ENCODE data around the gene GP1BB.

Gene GP1BB

DNA sequence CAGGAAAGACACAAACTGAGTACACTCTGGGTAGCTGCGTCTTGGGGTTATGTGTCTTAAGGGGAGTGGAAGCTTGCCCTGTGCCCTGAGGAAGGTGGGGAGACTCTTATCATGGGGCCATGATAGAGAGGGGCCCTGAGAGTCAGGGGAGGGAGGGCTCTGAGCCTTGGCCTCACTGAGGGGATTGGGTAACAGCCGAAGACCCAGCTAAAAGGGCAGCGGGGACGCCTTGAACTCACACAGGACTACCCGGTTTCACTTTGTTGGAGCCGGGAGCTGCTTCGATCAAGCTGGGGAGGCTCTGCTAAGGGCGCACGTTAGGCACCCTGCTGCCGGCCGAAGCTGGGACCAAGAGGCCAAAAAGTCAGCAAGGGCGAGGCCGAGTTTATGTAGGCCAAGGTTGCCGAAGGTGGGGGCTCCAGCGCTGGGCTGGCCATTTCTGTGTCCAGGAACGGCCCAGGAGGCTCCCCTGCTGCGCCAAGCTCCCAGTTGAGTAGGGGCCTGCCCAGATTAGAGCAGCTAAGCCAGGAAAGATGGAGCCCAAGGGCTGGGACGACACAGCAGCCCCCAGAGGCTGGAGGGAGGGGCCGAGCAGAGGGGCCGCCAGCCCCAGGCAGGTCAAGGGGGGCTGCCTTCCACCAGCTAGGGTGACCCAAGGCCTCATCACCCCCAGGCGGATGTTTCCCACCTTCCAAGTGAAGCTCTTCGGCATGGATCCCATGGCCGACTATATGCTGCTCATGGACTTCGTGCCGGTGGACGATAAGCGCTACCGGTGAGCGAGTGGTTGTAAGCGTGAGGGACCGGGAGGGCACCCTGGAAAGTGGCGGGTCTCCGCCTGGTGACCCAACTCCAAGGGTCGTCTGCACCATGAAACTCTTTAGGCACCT lies 39.5 kb downstream of the GP1BB start:
- no peak overlapping the region for H3K18ac ChIP-seq (ENCODE audit: low read length)
- no peak overlapping the region for H2AK5ac ChIP-seq (ENCODE audit: low read length)
- H3K14ac ChIP-seq (ENCODE audit: low read length) = no peak overlapping the region
- H3K27ac ChIP-seq (ENCODE audit: low read depth, low read length) = no peak overlapping the region
- H3K23ac ChIP-seq (ENCODE audit: low read length) = no peak overlapping the region
- H2BK120ac ChIP-seq (ENCODE audit: insufficient read depth, low read length, poor library complexity) = no peak overlapping the region
- H3K36me3 ChIP-seq (ENCODE audit: control insufficient read depth in 1 of 2, insufficient read depth in 2 of 2, low read length in 2 of 2) = no peaks in the 10 kb centered on the region
- peaks cover 93% of the 10 kb centered on the region for H3K27me3 ChIP-seq (ENCODE audit: insufficient read depth, low read length)
- no peak overlapping the region for H4K91ac ChIP-seq (ENCODE audit: low read depth, low read length)
- H3K4me3 ChIP-seq (ENCODE audit: low read depth, low read length) = no peak overlapping the region
- no peak overlapping the region for H2AFZ ChIP-seq (ENCODE audit: insufficient read depth, low read length, poor library complexity)
- H4K8ac ChIP-seq (ENCODE audit: low read depth, low read length) = no peak overlapping the region
- DNase-seq = no peak
- H3K9me3 ChIP-seq (ENCODE audit: insufficient read depth, low read depth, low read length) = peaks cover 15% of the 10 kb centered on the region
- H2BK12ac ChIP-seq (ENCODE audit: low read length) = no peak overlapping the region
- no peaks in the 10 kb centered on the region for H3K79me1 ChIP-seq (ENCODE audit: low read length)
- no peak overlapping the region for H2BK5ac ChIP-seq (ENCODE audit: low read depth, low read length, poor library complexity)
- H3K9ac ChIP-seq (ENCODE audit: low read length) = no peak overlapping the region
- H3K4me1 ChIP-seq (ENCODE audit: control insufficient read depth in 1 of 2, insufficient read depth in 2 of 2, low read length in 2 of 2) = peaks cover 6 to 7% of the 10 kb centered on the region in 2 experiments
- H3K4ac ChIP-seq (ENCODE audit: low read depth, low read length) = no peak overlapping the region
- no CpG with 5 or more reads among the region's 34 CpGs for WGBS (ENCODE audit: extremely low coverage, insufficient coverage, insufficient read length)
- no peak overlapping the region for H3K4me2 ChIP-seq (ENCODE audit: low read length)
- no peak overlapping the region for H4K12ac ChIP-seq (ENCODE audit: low read depth, low read length)
- no peaks in the 10 kb centered on the region for H3K79me2 ChIP-seq (ENCODE audit: control insufficient read depth, insufficient read depth, low read length, poor library complexity)

GRCh38 chr22:19763458-19764298 lies 40.3 kb downstream of the GP1BB start:
- Histone ChIP-seq H2AFZ (ENCODE audit: insufficient read depth, low read length, poor library complexity) (no peak overlapping the region), H3K79me2 (ENCODE audit: control insufficient read depth, insufficient read depth, low read length, poor library complexity) (no peaks in the 10 kb centered on the region), H2BK120ac (ENCODE audit: insufficient read depth, low read length, poor library complexity) (no peak overlapping the region), H4K91ac (ENCODE audit: low read depth, low read length) (no peak overlapping the region), H3K18ac (ENCODE audit: low read length) (no peak overlapping the region), H2BK5ac (ENCODE audit: low read depth, low read length, poor library complexity) (no peak overlapping the region), H3K36me3 (ENCODE audit: control insufficient read depth in 1 of 2, insufficient read depth in 2 of 2, low read length in 2 of 2) (no peaks in the 10 kb centered on the region), H4K12ac (ENCODE audit: low read depth, low read length) (no peak overlapping the region), H3K14ac (ENCODE audit: low read length) (no peak overlapping the region), H3K79me1 (ENCODE audit: low read length) (no peaks in the 10 kb centered on the region), H4K8ac (ENCODE audit: low read depth, low read length) (no peak overlapping the region), H3K4me2 (ENCODE audit: low read length) (no peak overlapping the region), H3K4me3 (ENCODE audit: low read depth, low read length) (no peak overlapping the region), H3K4ac (ENCODE audit: low read depth, low read length) (no peak overlapping the region), H3K27ac (ENCODE audit: low read depth, low read length) (no peak overlapping the region), H3K9me3 (ENCODE audit: insufficient read depth, low read depth, low read length) (peaks cover 15% of the 10 kb centered on the region), H3K4me1 (ENCODE audit: control insufficient read depth in 1 of 2, insufficient read depth in 2 of 2, low read length in 2 of 2) (peaks cover 6 to 7% of the 10 kb centered on the region in 2 experiments), H3K27me3 (ENCODE audit: insufficient read depth, low read length) (peaks cover 93% of the 10 kb centered on the region), H3K9ac (ENCODE audit: low read length) (no peak overlapping the region), H2AK5ac (ENCODE audit: low read length) (no peak overlapping the region), H3K23ac (ENCODE audit: low read length) (no peak overlapping the region), H2BK12ac (ENCODE audit: low read length) (no peak overlapping the region)
- DNase-seq = no peak
- no CpG with 5 or more reads among the region's 39 CpGs for WGBS (ENCODE audit: extremely low coverage, insufficient coverage, insufficient read length)

DNA sequence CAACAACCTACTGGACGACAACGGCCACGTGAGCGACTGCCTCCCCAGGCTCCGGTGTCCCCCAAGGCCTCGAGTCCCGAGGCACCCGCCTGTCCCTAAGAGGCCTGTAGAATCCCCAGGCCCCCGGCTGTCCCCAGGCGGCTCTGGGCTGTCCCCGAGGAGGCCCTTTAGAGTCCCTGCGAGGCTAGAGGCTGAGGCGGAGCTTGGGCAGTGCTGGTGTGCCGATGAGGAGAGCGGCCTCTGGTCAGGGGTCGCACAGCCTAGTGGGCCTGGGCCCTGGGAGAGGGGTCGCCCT lies 40.9 kb downstream of the GP1BB start:
- Histone ChIP-seq H3K79me1 (ENCODE audit: low read length) (no peaks in the 10 kb centered on the region), H2BK5ac (ENCODE audit: low read depth, low read length, poor library complexity) (no peak overlapping the region), H3K4me1 (ENCODE audit: control insufficient read depth in 1 of 2, insufficient read depth in 2 of 2, low read length in 2 of 2) (peaks cover 6 to 7% of the 10 kb centered on the region in 2 experiments), H2BK12ac (ENCODE audit: low read length) (no peak overlapping the region), H3K14ac (ENCODE audit: low read length) (no peak overlapping the region), H4K12ac (ENCODE audit: low read depth, low read length) (no peak overlapping the region), H3K4me2 (ENCODE audit: low read length) (no peak overlapping the region), H3K18ac (ENCODE audit: low read length) (no peak overlapping the region), H2BK120ac (ENCODE audit: insufficient read depth, low read length, poor library complexity) (no peak overlapping the region), H3K9ac (ENCODE audit: low read length) (no peak overlapping the region), H3K4ac (ENCODE audit: low read depth, low read length) (no peak overlapping the region), H3K27me3 (ENCODE audit: insufficient read depth, low read length) (peaks cover 88% of the 10 kb centered on the region), H3K27ac (ENCODE audit: low read depth, low read length) (no peak overlapping the region), H4K8ac (ENCODE audit: low read depth, low read length) (no peak overlapping the region), H3K9me3 (ENCODE audit: insufficient read depth, low read depth, low read length) (peaks cover 15% of the 10 kb centered on the region), H3K23ac (ENCODE audit: low read length) (no peak overlapping the region), H2AK5ac (ENCODE audit: low read length) (no peak overlapping the region), H4K91ac (ENCODE audit: low read depth, low read length) (no peak overlapping the region), H3K4me3 (ENCODE audit: low read depth, low read length) (no peak overlapping the region), H3K36me3 (ENCODE audit: control insufficient read depth in 1 of 2, insufficient read depth in 2 of 2, low read length in 2 of 2) (no peaks in the 10 kb centered on the region), H2AFZ (ENCODE audit: insufficient read depth, low read length, poor library complexity) (no peak overlapping the region), H3K79me2 (ENCODE audit: control insufficient read depth, insufficient read depth, low read length, poor library complexity) (no peaks in the 10 kb centered on the region)
- no peak for DNase-seq
- WGBS (ENCODE audit: extremely low coverage, insufficient coverage, insufficient read length) = no CpG with 5 or more reads among the region's 17 CpGs

DNA sequence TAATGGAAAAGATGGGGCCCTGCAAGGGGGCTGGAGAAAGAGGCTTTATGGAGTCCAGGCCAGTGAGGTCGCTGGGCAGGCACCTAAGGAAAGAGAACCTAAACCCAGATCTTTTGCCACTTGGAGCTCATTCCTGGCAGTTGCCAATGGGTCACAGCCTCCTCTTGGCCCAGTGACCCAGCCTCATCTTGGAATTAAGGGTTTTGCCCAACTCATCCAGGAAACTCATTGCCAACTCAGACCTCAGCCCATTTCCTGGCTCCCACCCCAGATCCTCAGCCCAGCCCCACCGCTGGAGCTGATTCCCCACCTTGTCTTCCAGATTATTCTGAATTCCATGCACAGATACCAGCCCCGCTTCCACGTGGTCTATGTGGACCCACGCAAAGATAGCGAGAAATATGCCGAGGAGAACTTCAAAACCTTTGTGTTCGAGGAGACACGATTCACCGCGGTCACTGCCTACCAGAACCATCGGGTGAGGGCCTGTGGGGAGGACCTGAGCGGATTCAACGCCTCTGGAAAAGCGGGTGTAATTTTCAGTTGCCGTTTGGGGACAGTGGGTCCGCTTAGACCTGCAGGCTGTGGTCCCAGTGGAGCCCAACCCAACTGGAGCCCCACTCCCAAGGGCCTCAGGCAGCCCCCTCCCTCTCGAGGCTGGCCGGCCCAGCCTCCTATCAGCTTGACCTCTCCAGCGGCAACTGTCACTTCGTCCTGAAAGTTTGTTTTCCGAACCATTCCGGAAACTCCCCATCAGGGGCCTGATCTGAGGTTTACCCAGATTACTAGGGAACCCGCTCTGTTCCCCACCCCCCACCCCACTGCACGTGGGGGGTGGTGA lies 41.5 kb downstream of the GP1BB start:
- Histone ChIP-seq H3K4me1 (ENCODE audit: control insufficient read depth in 1 of 2, insufficient read depth in 2 of 2, low read length in 2 of 2) (peaks cover 6 to 7% of the 10 kb centered on the region in 2 experiments), H4K91ac (ENCODE audit: low read depth, low read length) (no peak overlapping the region), H3K23ac (ENCODE audit: low read length) (no peak overlapping the region), H3K27ac (ENCODE audit: low read depth, low read length) (no peak overlapping the region), H2AFZ (ENCODE audit: insufficient read depth, low read length, poor library complexity) (no peak overlapping the region), H3K18ac (ENCODE audit: low read length) (no peak overlapping the region), H3K36me3 (ENCODE audit: control insufficient read depth in 1 of 2, insufficient read depth in 2 of 2, low read length in 2 of 2) (no peaks in the 10 kb centered on the region), H4K8ac (ENCODE audit: low read depth, low read length) (no peak overlapping the region), H3K4me2 (ENCODE audit: low read length) (no peak overlapping the region), H3K4ac (ENCODE audit: low read depth, low read length) (no peak overlapping the region), H2BK5ac (ENCODE audit: low read depth, low read length, poor library complexity) (no peak overlapping the region), H3K27me3 (ENCODE audit: insufficient read depth, low read length) (peaks cover 86% of the 10 kb centered on the region), H4K12ac (ENCODE audit: low read depth, low read length) (no peak overlapping the region), H2AK5ac (ENCODE audit: low read length) (no peak overlapping the region), H3K79me1 (ENCODE audit: low read length) (no peaks in the 10 kb centered on the region), H3K9me3 (ENCODE audit: insufficient read depth, low read depth, low read length) (peaks cover 15% of the 10 kb centered on the region), H3K4me3 (ENCODE audit: low read depth, low read length) (no peak overlapping the region), H3K9ac (ENCODE audit: low read length) (no peak overlapping the region), H2BK12ac (ENCODE audit: low read length) (no peak overlapping the region), H3K14ac (ENCODE audit: low read length) (no peak overlapping the region), H2BK120ac (ENCODE audit: insufficient read depth, low read length, poor library complexity) (no peak overlapping the region), H3K79me2 (ENCODE audit: control insufficient read depth, insufficient read depth, low read length, poor library complexity) (no peaks in the 10 kb centered on the region)
- no peak for DNase-seq
- WGBS (ENCODE audit: extremely low coverage, insufficient coverage, insufficient read length) = no CpG with 5 or more reads among the region's 25 CpGs
